Measurements from ENCODE around the gene ANKDD1B.
A peak's percentile ranks its signal among the peaks of the same experiment; 100 is the strongest.
"Not testable (repeated sequence)": the region's sequence is repeated elsewhere in the genome, so short reads cannot be mapped to it uniquely, and the experiment has no call there.

ANKDD1B gene

DNA sequence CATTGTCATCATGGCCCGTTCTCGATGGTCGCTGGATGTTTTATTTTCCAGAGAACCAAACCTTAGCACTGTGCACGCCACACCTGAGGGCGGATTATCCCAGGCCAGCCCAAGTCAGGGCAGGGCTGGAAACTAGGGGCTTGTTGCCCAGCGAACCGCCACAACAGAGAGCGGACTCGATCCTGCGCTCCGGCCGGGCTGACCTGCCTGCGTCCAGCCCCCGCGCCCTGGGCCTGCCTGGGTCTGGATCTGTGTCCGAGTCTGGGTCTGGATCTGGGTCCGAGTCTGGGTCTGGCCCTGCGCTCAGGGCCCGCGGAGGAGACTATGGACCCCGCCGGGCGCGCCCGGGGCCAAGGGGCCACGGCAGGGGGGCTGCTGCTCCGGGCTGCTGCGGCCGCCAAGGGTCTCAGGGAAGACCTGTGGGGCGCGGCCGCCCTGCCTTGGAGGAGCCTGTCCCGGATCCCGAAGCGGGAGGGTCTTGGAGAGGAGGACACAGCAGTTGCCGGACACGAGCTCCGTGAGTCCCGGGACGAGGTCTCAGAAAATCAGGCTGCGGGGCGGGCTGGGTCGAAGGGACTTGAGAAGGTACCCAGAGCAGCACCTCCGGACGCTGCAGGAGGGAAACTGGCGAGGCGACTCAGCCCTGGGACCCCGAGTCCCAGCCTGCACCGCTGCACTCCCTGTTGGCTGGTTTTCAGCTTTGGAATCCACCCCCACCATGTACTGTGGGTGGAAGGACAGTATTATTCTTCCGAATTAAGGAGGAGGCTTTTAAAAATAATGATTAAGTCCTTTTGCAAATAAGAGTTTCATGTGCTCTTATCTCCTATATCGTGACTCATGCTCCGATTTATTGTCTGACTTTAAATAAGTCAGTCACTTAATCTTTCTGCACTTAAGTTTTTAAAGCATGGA is at the start of gene ANKDD1B:
Gene ANKDD1B (plus strand): TSS at position 143 of the 915 bp plus-strand sequence. CDS start 182 bp downstream, at position 325.
- H3K27ac ChIP-seq: peak within 1 kb of the TSS; percentile 62
- DNase-seq (ENCODE audit: low read depth, low spot score): peak; percentile 37

- peak overlapping the region; percentile 27 for H3K27ac ChIP-seq
- DNase-seq (ENCODE audit: low read depth, low spot score): peak; percentile 40
Measured at GRCh38 chr5:75565991-75566709, 45.1 kb upstream of the ANKDD1B start.

- peak; percentile 50 for DNase-seq (ENCODE audit: low read depth, low spot score)
- H3K27ac ChIP-seq: peak overlapping the region; percentile 27
Measured at GRCh38 chr5:75566710-75567309, 44.4 kb upstream of the ANKDD1B start.

- no peak for DNase-seq (ENCODE audit: low read depth, low spot score)
- H3K27ac ChIP-seq: peak overlapping the region; percentile 27
Measured at GRCh38 chr5:75567710-75568109, 43.5 kb upstream of the ANKDD1B start.

DNA sequence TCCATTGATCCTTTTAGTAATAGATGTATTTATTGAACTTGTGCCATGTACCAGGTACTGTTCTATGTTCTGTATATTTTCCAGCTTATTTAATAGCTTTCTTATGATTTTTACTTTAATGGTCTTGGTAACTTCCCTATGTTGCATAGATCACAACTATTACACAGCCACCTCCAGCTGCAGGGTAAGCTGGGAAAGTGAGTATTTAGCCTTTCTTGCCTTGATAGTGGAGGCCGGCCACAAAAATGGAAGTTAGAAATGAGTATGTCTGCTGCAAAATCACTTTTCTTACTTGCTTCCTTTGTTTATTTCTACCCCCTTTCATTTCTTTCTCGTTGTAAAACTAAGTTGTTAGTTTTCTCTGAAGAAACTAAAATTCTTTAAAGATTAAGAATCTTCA is 43.1 kb upstream of the ANKDD1B start:
- no peak overlapping the region for H3K27ac ChIP-seq
- DNase-seq (ENCODE audit: low read depth, low spot score): no peak

GRCh38 chr5:75571547-75571946 is 39.7 kb upstream of the ANKDD1B start:
- DNase-seq (ENCODE audit: low read depth, low spot score): no peak
- H3K27ac ChIP-seq: no peak overlapping the region

DNA sequence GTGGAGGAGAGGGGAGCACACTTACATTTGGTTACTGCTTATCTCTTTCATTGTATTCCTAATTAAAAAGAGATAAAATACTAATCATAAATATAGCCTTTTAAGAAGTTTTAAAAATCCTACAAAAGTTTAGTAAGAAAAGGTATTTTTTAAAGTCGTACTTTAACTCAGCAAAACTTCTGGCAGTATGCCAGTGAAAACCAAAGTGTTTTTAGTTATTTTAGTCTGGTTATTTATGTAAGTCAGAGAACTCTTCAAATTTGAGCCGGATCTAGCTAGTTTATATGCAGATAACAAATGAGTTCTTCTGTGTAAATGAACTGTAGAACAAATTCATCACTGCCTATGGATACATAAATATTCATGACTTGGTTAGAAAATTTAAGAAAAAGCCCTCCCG is 36.5 kb upstream of the ANKDD1B start:
- H3K27ac ChIP-seq: no peak overlapping the region
- no peak for DNase-seq (ENCODE audit: low read depth, low spot score)

DNA sequence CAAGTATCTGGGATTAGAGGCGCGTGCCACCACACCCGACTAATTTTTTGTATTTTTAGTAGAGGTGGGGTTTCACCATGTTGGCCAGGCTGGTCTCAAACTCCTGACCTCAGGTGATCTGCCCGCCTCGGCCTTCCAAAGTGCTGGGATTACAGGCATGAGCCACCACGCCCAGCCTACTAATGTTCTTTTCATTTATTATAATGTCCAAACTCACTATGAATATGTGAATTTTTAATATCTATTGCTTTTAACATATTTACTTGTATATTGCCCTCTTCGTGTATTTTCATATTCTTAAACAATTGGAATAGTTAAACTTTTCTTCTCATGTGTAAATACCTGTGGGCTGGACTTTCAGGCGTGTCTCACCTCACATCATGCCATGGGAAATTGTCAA is 33.0 kb upstream of the ANKDD1B start:
- DNase-seq (ENCODE audit: low read depth, low spot score); H3K27ac ChIP-seq: not testable (repeated sequence)

GRCh38 chr5:75584641-75585040 is 26.6 kb upstream of the ANKDD1B start:
- no peak for DNase-seq (ENCODE audit: low read depth, low spot score)
- no peak overlapping the region for H3K27ac ChIP-seq

- DNase-seq (ENCODE audit: low read depth, low spot score): no peak
- H3K27ac ChIP-seq: no peak overlapping the region
Measured at GRCh38 chr5:75588666-75589065, 22.6 kb upstream of the ANKDD1B start.

- peak overlapping the region; percentile 83 for H3K27ac ChIP-seq
- no peak for DNase-seq (ENCODE audit: low read depth, low spot score)
Measured at GRCh38 chr5:75600535-75600934, 10.7 kb upstream of the ANKDD1B start.

DNA sequence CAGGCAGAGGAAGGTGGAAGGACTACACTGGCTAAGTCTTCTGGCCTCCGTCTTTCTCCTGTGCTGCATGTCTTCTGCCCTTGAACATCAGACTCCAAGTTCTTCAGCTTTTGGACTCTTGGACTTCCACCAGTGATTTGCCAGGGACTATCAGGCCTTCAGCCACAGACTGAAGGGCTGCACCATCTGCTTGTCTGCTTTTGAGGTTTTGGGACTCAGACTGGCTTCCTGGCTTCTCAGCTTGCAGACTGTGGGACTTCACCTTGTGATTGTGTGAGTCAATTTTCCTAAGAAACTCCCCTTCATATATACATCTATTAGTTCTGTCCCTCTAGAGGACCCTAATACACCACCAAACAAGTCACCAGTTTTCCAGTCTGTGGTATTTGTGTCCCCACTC is 9.7 kb upstream of the ANKDD1B start:
- DNase-seq (ENCODE audit: low read depth, low spot score): no peak
- peak overlapping the region; percentile 83 for H3K27ac ChIP-seq

DNA sequence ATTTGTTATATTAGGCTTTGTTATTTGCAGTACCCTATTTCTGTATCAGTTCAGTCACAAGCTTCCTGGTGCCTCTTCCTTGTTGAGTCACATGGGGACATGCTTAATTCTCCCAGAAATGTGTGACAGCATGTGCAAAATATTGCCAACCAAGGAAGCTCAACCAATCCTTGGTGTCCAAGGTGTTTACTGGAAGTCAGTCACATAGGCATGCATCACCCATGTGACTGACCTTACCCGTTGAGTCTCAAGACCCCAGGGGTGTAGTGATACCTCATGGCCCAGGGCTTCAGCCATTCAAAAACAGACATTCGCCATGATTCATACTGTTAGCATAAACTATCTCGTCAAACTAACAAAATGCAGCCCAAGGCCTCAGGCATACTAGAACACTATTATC is 9.3 kb upstream of the ANKDD1B start:
- H3K27ac ChIP-seq: peak overlapping the region; percentile 83
- DNase-seq (ENCODE audit: low read depth, low spot score): peak; percentile 89

DNA sequence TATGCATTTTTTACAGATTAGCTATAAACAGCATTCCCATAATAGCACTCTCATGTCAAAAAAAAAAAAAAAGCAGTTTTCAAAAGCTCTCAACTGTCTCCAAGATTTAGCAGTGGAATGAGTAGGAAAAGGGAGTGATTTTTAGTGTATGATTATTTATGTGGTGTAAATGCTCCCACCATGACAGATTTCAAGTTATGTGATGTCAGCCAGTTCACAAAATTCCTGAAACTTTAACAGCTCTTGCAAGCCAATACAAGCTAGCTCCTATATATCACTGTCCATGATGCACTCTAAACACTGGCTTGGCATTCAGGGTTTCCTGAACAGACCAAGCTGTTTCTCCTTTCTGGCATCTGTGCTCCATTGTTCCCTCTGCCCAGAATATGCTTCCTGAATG is 7.9 kb upstream of the ANKDD1B start:
- H3K27ac ChIP-seq: peak overlapping the region; percentile 83
- DNase-seq (ENCODE audit: low read depth, low spot score): peak; percentile 58

DNA sequence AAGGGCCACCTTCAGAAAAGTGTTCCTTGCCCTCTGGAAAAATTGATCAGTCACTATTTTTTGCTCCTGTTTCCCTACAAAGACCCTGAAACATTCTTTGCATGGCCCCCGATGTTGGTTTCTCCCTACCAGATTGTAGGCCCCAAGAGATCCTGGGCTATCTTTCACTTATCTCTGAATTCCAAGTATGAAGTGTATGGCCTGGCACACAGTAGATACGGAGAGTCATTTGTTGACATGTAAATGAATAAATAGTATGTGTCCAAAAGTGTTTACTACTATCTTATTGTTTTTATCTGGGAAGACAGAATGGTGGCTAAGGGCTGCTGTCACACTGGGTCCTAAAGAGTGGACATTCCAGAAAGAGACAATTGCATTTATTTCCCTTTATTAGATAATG is 7.4 kb upstream of the ANKDD1B start:
- peak overlapping the region; percentile 83 for H3K27ac ChIP-seq
- no peak for DNase-seq (ENCODE audit: low read depth, low spot score)

- DNase-seq (ENCODE audit: low read depth, low spot score): not testable (repeated sequence)
- H3K27ac ChIP-seq: peak overlapping the region; percentile 85
Measured at GRCh38 chr5:75607341-75607740, 3.9 kb upstream of the ANKDD1B start.

- no peak for DNase-seq (ENCODE audit: low read depth, low spot score)
- H3K27ac ChIP-seq: no peak overlapping the region
Measured at GRCh38 chr5:75608870-75609269, 2.4 kb upstream of the ANKDD1B start.

DNA sequence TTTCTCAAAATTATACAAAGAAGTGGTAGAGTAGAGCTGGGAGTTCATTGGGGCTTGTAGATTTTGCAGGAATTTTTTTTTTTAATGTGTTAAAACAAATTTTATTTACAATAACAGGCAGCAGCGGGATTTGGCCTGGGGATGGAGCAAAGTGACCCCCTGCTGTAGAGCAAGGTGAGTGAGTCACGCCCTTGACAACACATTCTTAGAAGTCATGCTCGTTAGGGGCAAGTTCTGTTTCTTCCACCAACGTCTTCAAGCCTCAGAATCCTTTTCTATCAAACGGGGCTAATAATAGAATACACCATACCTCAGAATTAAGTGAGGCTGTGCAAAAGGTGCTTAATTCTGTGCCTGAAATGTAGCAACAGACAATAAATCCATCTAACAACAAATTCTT is 1.1 kb upstream of the ANKDD1B start:
- no peak for DNase-seq (ENCODE audit: low read depth, low spot score)
- peak overlapping the region; percentile 62 for H3K27ac ChIP-seq

GRCh38 chr5:75610859-75611310 is 368 bp upstream of the ANKDD1B start:
- peak overlapping the region; percentile 62 for H3K27ac ChIP-seq
- DNase-seq (ENCODE audit: low read depth, low spot score): not testable (repeated sequence)

DNA sequence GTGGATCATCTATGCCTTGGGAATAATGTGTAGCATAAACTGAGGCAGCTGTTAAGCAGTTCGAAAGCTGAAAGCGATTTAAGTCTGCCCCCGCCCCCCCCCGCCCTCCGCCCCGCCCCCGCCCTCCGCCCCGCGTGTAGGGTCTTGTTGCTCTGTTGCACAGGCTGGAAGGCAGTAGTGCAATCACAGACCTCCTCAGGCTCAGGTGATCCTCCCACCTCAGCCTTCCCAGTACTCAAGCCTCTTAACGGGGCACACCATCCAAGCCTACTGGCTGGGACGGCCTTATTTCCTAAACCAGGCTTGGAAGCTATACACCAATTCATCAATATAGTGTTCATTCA is 945 bp downstream of the ANKDD1B start:
- H3K27ac ChIP-seq: no peak overlapping the region
- no peak for DNase-seq (ENCODE audit: low read depth, low spot score)

- H3K27ac ChIP-seq: no peak overlapping the region
- DNase-seq (ENCODE audit: low read depth, low spot score): no peak
Measured at GRCh38 chr5:75612901-75613300, 1.6 kb downstream of the ANKDD1B start.
